ENCODE measurements around the gene MAD2L2.

- no peak for TF ChIP-seq YY1 (IDR thresholded peaks at IDR 0.05; ENCODE audit: extremely low read depth, insufficient replicate concordance, low read depth, low read length)
- TF ChIP-seq CTCF (IDR thresholded peaks at IDR 0.05 in 2 of 3, conservative IDR thresholded peaks at IDR 0.05 in 1 of 3; ENCODE audit: borderline replicate concordance in 1 of 3, insufficient read depth in 1 of 3, low read depth in 2 of 3, low read length in 2 of 3) = no peak
- TF ChIP-seq POLR2A (IDR thresholded peaks at IDR 0.05; ENCODE audit: borderline replicate concordance, extremely low read depth, insufficient read depth, insufficient read length) = no peak
These were observed 46.2 kb upstream of the MAD2L2 start for GRCh38 chr1:11727119-11727518.

Measured in HCT116 (cell line).